ENCODE data around the gene OR10A6.
A peak's percentile ranks its signal among the peaks of the same experiment; 100 is the strongest.

The OR10A6 gene

GRCh38 chr11:7910286-7910788 lies 20.7 kb downstream of the OR10A6 start:
- H3K4me3 ChIP-seq (ENCODE audit: low read depth, low read length): no peak overlapping the region

DNA sequence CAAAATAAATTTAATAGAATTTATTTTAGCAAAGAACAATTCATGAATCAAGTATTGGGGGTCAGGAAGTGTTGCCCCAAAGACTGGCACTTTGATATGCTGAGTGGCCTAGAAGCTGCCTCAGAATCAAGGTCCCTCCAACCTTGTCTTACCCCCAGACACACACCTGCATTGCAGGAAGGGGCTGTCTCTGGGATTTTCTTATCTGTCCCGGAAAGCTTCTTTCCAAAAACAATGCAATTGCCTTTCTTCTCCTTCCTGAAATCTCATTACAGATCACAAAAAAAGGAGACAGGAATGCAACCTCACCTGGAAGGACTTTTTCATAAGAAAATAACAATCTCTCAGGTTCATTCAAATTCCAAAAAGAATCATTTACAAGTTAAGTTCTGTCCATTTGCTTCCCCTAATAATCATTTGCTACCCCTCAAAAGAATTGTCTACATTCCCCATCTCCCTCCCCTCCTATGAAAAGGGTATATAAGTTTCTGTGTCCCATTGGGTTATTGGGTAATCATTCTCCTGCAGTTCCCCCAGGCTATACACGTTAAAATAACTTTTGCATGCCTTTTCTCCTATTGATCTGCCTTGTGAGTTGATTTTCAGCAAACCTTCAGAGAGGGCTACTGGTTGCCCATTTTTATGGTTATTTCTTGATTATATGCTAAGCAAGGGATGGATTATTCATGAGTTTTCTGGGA lies 21.3 kb downstream of the OR10A6 start:
- H3K4me3 ChIP-seq (ENCODE audit: low read depth, low read length): no peak overlapping the region

- no peak overlapping the region for H3K4me3 ChIP-seq (ENCODE audit: low read depth, low read length)
Observed at GRCh38 chr11:7907121-7907520, 23.9 kb downstream of the OR10A6 start.

GRCh38 chr11:7906481-7906880 lies 24.6 kb downstream of the OR10A6 start:
- H3K4me3 ChIP-seq (ENCODE audit: low read depth, low read length): no peak overlapping the region

DNA sequence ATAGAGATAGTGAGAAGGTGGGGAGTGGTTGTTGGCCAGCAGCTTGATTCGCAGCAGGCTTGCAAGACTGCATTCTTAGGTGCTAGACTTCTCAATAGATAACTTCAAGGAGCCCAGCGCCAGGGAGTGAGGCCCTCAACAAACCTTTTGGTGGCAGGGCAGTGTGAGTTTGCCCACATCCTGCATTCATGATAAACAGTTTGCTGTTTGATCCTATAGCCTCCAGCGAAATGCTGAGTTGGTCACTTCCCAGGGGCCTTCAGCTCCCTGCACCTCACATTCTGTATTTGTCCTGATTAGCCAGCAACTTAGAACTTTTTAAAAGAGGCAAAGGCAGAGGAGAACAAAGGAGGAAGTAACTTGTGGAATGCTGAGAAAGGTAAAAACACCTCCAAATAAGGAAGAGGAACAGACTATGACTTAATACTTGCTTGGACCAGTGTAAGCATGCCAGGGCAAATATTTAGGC lies 25.1 kb downstream of the OR10A6 start:
- peak overlapping the region; percentile 65 for H3K4me3 ChIP-seq (ENCODE audit: low read depth, low read length)

DNA sequence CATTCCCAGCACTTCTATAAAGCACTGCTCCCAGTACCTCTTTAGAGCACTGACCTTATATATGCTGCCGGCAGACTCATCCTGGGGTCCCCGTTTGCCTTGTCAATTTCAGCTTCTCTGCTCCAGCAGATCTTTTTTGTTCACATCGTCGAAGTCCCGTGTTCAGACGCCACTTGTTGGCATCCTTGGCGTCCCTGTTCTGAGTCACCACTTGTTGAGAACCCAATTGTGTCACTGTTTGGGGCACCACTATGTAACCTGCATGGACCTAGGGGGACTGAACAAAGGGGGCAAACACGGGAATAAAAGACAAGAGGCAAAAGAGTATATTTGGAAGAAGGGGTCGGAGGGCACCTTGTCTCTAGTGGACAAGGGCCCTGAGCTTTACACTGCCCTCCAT lies 25.5 kb downstream of the OR10A6 start:
- H3K4me3 ChIP-seq (ENCODE audit: low read depth, low read length): peak overlapping the region; percentile 65

GRCh38 chr11:7904917-7905316 lies 26.2 kb downstream of the OR10A6 start:
- H3K4me3 ChIP-seq (ENCODE audit: low read depth, low read length): peak overlapping the region; percentile 65

DNA sequence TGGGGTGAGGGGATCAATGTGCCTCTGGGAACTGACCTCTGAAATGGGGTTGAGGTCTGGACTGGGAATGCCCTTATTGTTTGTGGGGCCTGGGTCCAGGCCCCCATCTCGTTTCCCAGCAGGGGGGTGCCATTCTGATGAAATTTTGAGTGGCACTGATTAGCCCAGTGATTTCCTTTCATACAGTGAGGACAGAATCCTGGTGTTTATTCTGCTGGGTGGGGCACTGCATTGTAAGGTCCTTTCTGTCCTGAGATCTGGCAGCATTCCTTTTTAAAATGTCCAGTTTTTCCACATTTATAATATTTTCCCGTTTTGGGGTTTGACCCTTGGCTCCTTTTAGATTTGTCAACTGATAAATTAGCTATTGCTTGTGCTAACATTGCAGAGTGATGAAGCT lies 27.1 kb downstream of the OR10A6 start:
- H3K4me3 ChIP-seq (ENCODE audit: low read depth, low read length): peak overlapping the region; percentile 65

DNA sequence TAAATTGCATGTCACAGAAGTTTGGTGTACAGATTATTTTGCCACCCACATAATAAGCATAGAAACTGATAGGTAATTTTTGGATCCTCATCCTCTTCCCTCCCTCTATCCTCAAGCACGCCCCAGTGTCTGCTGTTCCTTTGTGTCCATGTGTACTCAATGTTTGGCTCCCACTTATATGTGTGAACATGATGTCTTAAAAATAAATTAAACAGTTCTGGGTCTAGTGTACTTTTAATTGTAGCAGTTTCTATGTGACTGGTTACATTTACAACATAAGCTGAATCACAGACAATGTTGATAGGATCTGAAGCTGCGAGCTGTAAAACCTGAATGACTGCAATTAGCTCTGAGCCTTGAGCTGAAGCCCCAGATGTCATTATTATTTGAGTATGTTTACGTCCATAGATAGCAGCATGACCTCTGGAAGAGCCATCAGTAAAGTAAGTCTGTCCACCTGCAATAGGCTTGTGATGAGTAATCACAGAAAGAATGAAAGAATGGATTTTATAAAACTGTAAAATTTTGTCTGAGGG lies 29.7 kb downstream of the OR10A6 start:
- H3K4me3 ChIP-seq (ENCODE audit: low read depth, low read length): no peak overlapping the region

GRCh38 chr11:7900686-7901085 lies 30.4 kb downstream of the OR10A6 start:
- no peak overlapping the region for H3K4me3 ChIP-seq (ENCODE audit: low read depth, low read length)

DNA sequence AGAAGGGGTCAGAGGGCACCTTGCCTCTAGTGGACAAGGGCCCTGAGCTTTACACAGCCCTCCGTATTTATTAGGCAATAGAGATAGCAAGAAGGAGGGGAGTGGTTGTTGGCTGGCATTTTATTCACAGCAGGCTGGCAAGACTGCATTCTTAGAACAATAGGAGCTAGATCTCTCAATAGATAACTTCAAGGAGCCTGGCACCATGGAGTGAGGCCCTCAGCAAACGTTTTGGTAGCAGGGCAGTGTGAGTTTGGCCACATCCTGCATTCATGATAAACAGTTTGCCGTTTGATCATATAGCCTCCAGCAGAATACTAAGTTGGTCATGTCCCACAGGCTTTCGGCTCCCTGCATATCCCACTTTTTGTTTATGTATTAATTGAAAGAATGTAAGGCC lies 31.6 kb downstream of the OR10A6 start:
- H3K4me3 ChIP-seq (ENCODE audit: low read depth, low read length): no peak overlapping the region

DNA sequence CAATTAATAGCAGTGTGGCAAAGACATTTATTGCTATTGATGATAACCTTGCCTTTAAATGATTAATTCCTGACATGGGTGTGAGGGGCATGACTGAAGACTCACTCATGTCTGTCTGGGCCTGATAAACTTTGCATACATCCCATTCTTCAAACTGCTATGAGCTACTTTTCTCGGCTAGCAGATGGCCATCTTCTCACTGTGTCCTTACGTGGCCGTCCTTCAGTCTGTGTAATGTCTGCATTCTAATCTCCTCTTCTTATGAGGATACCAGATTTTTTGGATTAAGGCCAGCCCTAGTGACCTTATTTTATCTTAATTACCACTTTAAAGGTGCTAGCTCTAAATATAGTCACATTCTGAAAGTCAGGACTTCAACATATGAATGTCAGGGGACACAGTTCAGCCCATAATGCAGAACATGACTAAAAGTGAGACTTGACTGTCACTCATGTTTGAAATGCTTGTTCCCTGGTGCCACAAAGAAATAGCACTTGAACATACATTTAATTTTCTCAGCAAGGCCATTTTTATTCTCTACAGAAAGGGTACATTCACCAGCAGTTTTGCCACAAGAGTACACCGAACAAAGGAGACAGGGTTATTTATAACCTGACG lies 32.3 kb downstream of the OR10A6 start:
- H3K4me3 ChIP-seq (ENCODE audit: low read depth, low read length): no peak overlapping the region

- H3K4me3 ChIP-seq (ENCODE audit: low read depth, low read length): no peak overlapping the region
Observed at GRCh38 chr11:7896009-7896785, 34.9 kb downstream of the OR10A6 start.

DNA sequence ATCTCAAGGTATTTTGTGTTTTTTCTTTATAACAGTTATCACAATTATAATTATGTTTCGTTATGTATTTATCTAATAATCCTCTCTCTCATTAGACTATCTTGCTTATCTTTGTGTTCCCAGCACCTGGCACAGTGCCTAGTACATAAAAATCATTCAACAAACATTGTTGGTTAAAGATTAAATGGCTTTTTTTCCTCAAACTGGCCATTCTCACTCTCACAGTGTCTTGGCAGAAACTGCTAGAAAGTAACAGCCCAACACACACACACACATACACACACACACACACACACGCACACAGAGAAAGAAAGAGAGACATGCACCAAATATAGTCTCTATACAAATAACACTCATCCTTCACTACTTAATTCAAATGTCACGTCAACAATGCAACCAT lies 36.8 kb downstream of the OR10A6 start:
- H3K4me3 ChIP-seq (ENCODE audit: low read depth, low read length): no peak overlapping the region

GRCh38 chr11:7893796-7894195 lies 37.3 kb downstream of the OR10A6 start:
- H3K4me3 ChIP-seq (ENCODE audit: low read depth, low read length): no peak overlapping the region

DNA sequence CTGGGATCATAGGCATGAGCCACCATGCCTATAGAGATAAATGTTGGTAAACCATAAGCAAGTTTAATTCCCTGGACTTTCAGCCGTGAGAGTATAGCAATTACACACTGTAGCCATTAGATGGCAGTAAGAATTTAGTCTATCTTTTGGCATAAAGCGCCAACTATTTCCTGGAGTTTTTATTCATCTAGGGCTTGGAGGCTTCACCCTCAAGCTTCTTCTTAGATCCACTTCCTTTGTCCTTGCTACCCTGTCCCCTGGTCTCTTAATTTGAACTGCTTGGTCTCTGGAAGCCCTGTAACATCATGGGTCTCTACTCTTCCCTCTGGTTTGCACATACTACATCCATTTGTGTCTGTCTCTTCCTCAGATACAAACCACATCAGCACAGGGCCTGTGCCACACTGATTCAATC lies 38.2 kb downstream of the OR10A6 start:
- no peak overlapping the region for H3K4me3 ChIP-seq (ENCODE audit: low read depth, low read length)

DNA sequence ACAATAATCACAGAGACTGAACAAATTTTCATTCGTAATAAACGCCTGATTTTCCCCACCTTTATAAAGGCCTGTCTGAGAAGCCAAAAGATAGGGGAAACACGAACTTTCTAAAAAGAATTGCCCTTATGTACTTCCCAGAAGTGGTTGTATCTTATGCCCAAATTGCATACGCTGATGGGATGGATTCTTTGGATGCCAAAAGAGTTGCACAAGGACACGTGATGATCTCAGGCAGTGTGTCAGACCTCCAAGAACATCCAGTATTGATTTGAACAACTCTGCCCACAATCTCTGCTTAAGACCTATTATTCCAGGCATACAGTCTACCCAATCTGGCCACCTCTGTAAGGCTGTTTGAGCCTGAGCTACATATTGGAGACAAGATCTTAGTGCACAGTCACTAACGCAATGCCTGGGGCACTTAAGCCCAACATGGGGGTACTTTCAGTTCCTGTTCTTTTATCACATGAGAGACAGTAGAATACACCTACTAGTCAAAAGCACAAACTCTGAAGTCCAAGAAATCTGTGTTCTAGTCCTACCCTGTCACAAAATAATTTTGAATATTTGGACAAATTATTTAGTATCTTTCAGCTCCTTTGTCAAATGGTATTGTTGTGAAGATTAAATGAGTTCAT lies 38.9 kb downstream of the OR10A6 start:
- H3K4me3 ChIP-seq (ENCODE audit: low read depth, low read length): no peak overlapping the region

GRCh38 chr11:7890417-7891172 lies 40.5 kb downstream of the OR10A6 start:
- H3K4me3 ChIP-seq (ENCODE audit: low read depth, low read length): no peak overlapping the region

DNA sequence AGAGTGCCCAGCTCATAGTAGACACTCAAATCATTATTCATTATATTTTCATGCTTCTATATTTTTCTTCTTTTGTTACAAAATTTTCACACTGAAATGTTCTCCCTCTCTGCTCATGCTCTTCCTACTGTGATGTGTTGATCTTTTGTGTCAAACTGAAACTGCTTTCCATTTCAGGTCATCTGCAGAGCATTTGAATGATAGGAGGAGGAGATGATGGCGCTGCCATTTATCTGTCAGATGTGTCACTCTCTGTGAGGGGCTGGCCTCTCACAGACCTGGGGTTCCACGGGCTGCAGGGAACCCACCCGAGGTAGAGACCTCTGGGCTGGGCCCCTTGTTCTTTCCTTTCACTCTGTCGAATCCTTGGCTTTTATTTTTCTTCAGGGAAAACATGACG lies 41.1 kb downstream of the OR10A6 start:
- no peak overlapping the region for H3K4me3 ChIP-seq (ENCODE audit: low read depth, low read length)

DNA sequence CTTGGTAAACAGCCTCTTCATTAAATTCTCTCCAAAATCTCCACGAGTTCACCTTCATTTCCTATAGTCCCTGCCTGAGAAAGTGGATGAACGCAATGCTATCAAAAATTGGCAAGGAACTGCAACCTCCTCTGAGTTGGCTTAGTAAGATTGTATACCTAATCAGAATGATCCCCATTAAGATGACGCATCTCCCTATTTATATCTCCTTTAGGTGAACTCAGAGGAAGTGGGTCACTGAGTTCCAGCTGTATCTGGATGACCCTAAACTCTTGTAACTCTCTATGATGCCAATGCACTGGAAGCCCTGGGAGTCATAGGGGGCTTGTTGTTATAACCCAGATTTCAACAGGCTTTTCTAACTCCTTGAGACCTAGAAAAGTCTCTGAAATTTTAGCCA lies 48.2 kb downstream of the OR10A6 start:
- no peak overlapping the region for H3K4me3 ChIP-seq (ENCODE audit: low read depth, low read length)
